Right ventricle myocardium inferior (tissue), 1 donor: ENCODE results near the gene NAV2. TPM values are rescaled to one million over a fixed set of nuclear protein-coding genes. Genes with fewer than 3 reads are reported as not detected.
"Not testable (repeated sequence)": the region's sequence is repeated elsewhere in the genome, so short reads cannot be mapped to it uniquely, and the experiment has no call there.

ENCODE experiments used
- ATAC-seq: fragments of 200-7000 bp; cut with Tn5 transposase; one replicate; pipeline ENCODE4 v1.9.1; 2020; ENCODE audit warnings: mild to moderate bottlenecking, moderate library complexity
- DNase-seq: peaks from one replicate; pipeline ENCODE4 v3.0.0; 2021; ENCODE audit errors: missing footprints
- intact Hi-C: fragments of 100-400 bp; cut with DNase I; formaldehyde crosslinking; loops from one replicate; pipeline ENCODE4 v1.11.0; 2022
- total RNA-seq: library from RNA; stranded (reverse); fragmentation: NEBNext Ultra II Directional; extraction: Animal tissue kit (Norgen Biotek cat#: 25700); gene quantifications from one replicate; pipeline ENCODE4 v1.2.1, GENCODE V29; 2021
- donor health status: DM: no; HTN: yes; CAD: no; lungs with severe emphysema.

Gene NAV2
- total RNA-seq, 1 donor from 2014 or later = 14.0 TPM

DNA sequence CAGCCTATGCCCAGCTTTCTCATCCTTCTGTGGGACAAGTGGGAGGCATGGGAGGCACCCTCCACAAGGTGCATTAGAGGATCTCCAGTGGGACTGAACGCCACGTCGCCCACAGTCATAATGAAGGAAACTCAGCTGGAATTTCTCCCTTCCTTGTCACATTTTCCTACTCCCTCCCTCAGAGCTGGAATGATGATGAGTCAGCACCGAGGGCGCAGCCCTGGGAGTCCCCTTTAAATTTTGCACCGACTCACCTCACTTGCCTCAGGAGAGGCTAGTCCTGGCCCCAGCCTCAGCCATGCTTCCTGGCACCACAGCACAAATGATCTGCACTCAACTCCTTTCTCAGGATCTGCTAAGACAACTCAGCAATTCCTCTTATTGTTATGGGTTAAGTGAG, 413.3 kb downstream of the NAV2 start:
- no peak for ATAC-seq
- intact Hi-C loops = no loop called here

GRCh38 chr11:20126724-20127123, 414.1 kb downstream of the NAV2 start:
- ATAC-seq (no peak), DNase-seq (no peak)
- intact Hi-C loops = no loop called here

More for the DNA sequence above, 413.3 kb downstream of the NAV2 start:
- DNase-seq = no peak

DNA sequence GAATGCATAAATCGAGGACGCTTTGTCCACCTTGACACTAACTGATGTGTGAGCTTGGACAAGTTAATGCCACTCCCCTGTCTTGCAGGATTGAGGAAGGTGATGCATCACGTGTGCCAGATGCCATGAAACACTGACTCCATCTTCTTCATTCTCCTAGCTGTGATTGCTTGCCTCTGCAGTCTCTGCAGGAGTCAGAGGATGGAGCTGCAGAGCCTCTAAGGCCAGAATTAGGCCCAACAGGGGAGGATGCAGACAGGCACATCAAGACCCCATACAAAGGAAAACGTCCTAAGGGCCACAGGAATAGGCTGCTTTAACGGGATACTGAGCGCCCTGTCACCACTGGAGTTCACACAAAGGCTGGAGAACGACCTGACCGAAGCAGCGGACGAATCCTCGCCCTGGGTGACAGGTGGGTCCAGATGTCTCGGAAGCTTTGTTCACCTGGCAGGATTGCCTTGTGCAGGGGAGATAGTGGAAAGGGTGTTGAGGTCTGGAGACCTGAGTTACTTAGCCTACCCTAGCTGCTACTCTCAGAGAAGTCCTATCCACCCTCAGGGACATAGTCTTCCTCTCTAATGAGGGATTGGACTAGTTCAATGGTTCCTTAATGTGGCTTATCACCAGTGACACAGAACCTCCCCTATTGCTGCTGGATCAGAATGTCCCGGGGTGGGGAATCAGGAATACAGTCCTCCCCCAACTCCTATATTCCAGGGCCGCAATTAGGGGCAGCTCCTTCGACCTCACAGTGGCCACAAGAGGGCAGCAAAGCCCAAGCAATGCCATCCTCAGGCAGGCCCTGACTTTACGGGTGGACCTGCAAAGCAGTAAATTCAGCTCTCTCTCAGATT, 415.3 kb downstream of the NAV2 start:
- intact Hi-C loops = loop anchor here (2.0 kb wide), 1 partner anchor 227 kb away; no protein-coding TSS in a partner anchor
- DNase-seq (peak; percentile 82), ATAC-seq (peak; percentile 68)

DNA sequence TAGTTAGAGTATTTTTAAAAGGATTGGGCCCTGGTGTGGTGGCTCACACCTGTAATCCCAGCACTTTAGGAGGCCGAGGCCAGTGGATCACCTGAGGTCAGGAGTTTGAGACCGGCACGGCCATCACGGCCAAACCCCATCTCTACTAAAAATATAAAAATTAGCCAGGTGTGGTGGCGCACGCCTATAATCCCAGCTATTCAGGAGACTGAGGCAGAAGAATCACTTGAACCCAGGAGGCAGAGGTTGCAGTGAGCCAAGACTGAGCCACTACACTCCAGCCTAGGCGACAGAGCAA, 415.8 kb downstream of the NAV2 start:
- ATAC-seq, DNase-seq: not testable (repeated sequence)
- intact Hi-C loops = loop anchor here (2.0 kb wide), 1 partner anchor 226 kb away; no protein-coding TSS in a partner anchor

- intact Hi-C loops = loop anchor here (2.0 to 5.0 kb wide), 3 partner anchors 192 to 567 kb away; no protein-coding TSS in a partner anchor
- DNase-seq = no peak
- no peak for ATAC-seq
These were observed 417.0 kb downstream of the NAV2 start for GRCh38 chr11:20129665-20130064.

- peak; percentile 82 for DNase-seq
- intact Hi-C loops = loop anchor here (2.0 to 5.0 kb wide), 3 partner anchors 181 to 570 kb away; no protein-coding TSS in a partner anchor
- ATAC-seq = peak; percentile 54
These were observed 419.4 kb downstream of the NAV2 start for GRCh38 chr11:20131788-20132666.

DNA sequence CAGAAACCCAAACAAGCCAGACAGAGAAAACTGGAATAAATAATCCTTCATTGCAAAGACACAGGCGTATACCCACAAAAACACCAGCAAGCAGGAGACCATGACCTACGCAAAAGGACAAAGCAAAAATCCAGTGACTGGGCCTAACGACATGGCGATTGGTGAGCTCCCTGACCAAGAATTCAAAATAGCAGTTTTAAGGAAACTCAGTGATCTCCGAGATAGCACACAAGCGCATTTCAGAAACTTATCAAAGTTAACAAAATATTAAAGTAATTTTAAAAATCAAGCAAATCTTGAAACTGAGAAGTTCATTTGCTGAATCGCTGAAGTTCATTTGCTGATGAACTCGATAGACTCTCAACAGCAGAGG, 420.0 kb downstream of the NAV2 start:
- no peak for DNase-seq
- ATAC-seq = no peak
- intact Hi-C loops = loop anchor here (2.0 to 5.0 kb wide), 3 partner anchors 182 to 570 kb away; no protein-coding TSS in a partner anchor

DNA sequence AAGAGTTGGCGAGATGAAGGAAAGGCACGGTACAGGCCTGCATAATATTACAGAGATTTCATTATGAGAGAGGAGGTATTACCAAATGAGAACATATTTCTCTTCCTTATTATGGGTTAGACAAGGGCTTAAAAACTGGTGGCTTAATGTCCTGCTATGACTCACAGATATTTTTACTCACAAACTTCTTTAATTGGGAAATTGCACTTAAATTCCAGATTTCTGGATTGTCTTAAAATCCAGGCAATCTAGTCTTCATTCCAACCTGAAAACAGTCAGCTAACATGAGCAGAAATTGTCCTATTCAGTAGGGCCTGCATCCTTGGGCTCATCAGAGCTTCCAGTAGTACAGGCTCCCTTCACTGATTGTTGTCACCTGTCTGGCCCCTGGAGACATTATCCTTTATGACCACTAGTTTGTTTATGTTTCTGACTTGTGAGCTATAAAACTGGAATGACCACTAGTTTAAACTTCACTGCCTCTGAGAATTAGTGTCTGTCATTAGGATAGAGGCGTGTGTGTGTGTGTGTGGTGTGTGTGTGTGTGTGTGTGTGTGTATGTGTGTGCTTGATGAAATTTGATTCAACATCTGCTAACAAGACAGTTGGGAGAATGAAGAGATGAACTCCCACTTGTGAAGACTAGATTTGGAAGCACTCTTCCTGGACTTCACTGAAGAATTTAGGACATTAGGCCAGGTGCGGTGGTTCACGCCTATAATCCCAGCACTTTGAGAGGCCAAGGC, 422.5 kb downstream of the NAV2 start:
- no peak for DNase-seq
- intact Hi-C loops = loop anchor here (5.0 kb wide), 2 partner anchors 198 to 573 kb away; no protein-coding TSS in a partner anchor
- ATAC-seq = no peak

- intact Hi-C loops = no loop called here
- no peak for DNase-seq
- no peak for ATAC-seq
These were observed 425.0 kb downstream of the NAV2 start for GRCh38 chr11:20137637-20138036.

GRCh38 chr11:20138707-20139106, 426.1 kb downstream of the NAV2 start:
- DNase-seq = no peak
- intact Hi-C loops = no loop called here
- no peak for ATAC-seq

DNA sequence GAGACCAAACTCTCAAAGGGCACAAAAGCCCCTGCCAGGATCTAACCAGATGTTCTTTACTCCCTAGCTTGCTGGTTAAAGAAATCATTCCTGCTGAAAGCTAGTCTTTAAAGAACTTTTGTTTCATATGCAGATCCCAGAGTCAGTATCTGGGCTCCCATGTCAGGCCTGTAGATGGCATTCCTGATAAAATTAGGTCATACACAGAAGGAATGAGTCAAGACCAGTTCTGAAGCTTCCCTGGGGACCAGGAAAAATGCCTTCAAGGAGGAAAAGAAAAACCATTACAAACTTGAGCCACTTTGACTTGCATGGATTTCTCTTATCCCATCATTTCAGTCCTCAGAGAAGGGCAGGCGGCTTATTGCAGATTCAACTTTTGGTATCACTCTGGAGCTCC, 441.7 kb downstream of the NAV2 start:
- no peak for DNase-seq
- intact Hi-C loops = no loop called here
- no peak for ATAC-seq

DNA sequence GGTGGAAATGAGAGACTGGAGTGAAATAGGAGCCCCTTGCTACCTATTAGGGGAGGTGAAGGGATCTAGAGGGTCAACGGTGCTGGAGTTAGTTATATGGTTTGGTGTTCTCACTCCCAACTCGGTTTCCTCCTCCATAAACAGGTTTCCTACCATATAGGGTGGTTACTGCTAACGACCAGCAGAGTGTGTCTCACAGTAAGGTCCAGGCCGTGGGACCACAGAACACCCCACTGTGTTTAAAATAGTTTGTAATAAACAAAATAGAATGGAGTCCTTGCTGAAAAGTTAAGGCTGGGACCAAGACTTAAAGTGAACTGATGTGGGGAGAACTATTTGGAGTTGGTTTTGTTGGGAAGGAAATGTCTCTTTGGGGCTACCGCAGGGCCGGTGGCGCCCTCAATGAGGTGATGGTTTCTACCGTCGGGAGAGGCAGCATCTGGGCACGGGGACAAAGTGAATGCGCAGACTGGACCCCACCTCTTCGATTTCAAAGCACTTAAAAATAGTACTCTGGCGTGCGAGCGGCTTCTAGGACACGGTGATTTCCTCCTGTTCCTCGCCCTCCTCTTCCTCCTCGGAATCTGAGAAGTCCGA, 443.1 kb downstream of the NAV2 start:
- DNase-seq (no peak), ATAC-seq (no peak)
- intact Hi-C loops = no loop called here

GRCh38 chr11:20156280-20156875, 443.7 kb downstream of the NAV2 start:
- DNase-seq (no peak), ATAC-seq (no peak)
- intact Hi-C loops = no loop called here

DNA sequence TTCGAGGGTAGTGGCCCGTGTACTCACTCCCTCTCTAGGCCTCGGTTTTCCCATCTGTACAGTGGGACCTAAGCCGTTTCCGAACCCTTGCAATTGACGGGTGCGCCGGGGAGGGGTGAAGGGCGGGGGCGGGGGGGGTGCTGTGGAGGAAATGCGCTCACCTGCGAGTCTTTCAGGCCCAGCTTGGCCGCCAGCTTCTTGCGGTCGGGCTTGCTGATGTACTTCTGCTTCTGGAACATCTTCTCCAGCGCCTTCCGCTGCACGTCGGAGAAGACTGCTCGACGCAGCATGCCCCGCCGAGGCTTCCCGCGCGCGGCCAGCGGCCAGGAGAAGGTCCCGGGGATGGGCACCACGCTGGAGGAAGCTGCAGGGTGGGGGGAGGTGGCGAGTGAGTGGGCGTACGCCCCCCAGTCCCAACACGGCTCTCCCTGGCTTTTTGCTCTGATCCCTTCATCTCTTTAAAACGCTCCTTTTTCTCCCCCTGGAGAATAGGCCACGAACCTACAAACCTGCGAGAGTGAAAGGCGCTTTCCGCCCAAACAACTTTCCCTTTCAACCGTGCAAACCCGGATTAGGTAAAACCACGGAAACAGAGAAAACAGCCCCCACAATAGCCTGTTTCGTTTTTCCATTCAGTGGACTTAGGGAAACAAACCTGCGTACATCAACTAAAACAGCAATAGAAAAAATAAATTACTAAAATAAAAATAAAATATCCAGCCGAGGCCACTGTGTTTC, 444.4 kb downstream of the NAV2 start:
- intact Hi-C loops = no loop called here
- ATAC-seq = no peak
- DNase-seq = no peak

DNA sequence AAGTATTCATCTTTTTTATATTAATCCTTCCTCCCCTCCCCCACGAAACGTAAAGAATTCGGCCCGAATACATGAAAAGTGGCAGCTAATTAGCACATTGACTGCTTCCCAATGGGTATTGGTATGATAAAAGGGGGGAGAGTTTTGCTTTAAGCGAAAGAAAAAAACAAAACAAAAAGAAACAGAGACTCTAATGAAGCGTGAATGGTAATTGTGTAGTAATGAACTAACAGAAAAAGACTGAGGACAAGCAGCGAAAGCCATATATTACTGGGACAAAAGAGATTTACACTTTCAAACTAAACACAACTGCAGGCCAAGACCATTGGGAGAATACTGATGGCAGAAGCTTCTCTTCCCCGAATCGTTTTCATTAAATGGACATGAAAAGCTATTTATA, 445.1 kb downstream of the NAV2 start:
- ATAC-seq = no peak
- DNase-seq = no peak
- intact Hi-C loops = no loop called here

- intact Hi-C loops = no loop called here
- ATAC-seq = peak; percentile 67
- peak; percentile 71 for DNase-seq
These were observed 446.1 kb downstream of the NAV2 start for GRCh38 chr11:20158597-20159257.
